ENCODE measurements around the gene FCRLB. TPM values are rescaled to one million over a fixed set of nuclear protein-coding genes. Genes with fewer than 3 reads are reported as not detected.

FCRLB gene
- total and polyA plus RNA-seq, 2 of the 13 experiments (the other 11 are each of a cell fraction or from before 2014, with no cell fraction given): 0.08 to 0.11 TPM

GRCh38 chr1:161730050-161730564 lies 8.8 kb downstream of the FCRLB start:
- 43% methylated on average over 6 of the region's 6 CpGs for WGBS (ENCODE audit: low lambda C conversion rate)
- H3K9ac ChIP-seq (ENCODE audit: insufficient read depth, low read depth, low read length): no peak overlapping the region
- peaks cover 19% of the 10 kb centered on the region for H3K4me1 ChIP-seq (ENCODE audit: insufficient read depth, low read length)
- no peaks in the 10 kb centered on the region for H4K20me1 ChIP-seq (ENCODE audit: insufficient read depth, low read length)
- no peaks in the 10 kb centered on the region for H3K36me3 ChIP-seq (replicated peaks in 1 of 2; ENCODE audit: control insufficient read depth in 1 of 2, insufficient read depth in 2 of 2, low read length in 2 of 2)
- no peaks in the 10 kb centered on the region for H3K9me3 ChIP-seq (ENCODE audit: low read length)
- intact Hi-C loops (cut with micrococcal nuclease; ENCODE audit: unreplicated experiment): no loop called here
- no peak overlapping the region for H3K27ac ChIP-seq (ENCODE audit: extremely low read length, insufficient read depth, low read length)
- no peak for FAIRE-seq
- no TSS peak for BruUV-seq (replicated peaks)
- ChIA-PET CTCF (ENCODE audit: low intra/inter-chr PET ratio, low total read pairs) (no interaction called here), POLR2A (no interaction called here)
- TF ChIP-seq TRAFD1 (CRISPR knock-in tag; IDR thresholded peaks at IDR 0.05; ENCODE audit: borderline replicate concordance) (no peak), ATF7 (IDR thresholded peaks at IDR 0.05) (no peak), ATF7 (CRISPR knock-in tag; IDR thresholded peaks at IDR 0.05) (no peak), BCL3 (CRISPR knock-in tag; IDR thresholded peaks at IDR 0.05) (no peak), HOXA3 (CRISPR knock-in tag; IDR thresholded peaks at IDR 0.05) (no peak)
- no peak overlapping the region for H3K4me2 ChIP-seq (ENCODE audit: low read depth, low read length)
- H3K79me2 ChIP-seq (ENCODE audit: insufficient read depth, low read length): no peaks in the 10 kb centered on the region
- in situ Hi-C loops (cut with HindIII; ENCODE audit: extremely low pct_ligation_motif_present, low pct_unique_long_range_greater_than_20kb): no loop called here
- DNase-seq (ENCODE audit: low spot score): no peak
- no peak for ATAC-seq
- no peak overlapping the region for H3K4me3 ChIP-seq (replicated peaks in 1 of 3; ENCODE audit: insufficient read depth in 1 of 3, low read depth in 2 of 3, low read length in 3 of 3)
- peaks cover 0 to 41% of the 10 kb centered on the region in 2 experiments; a peak in 3 of 5 replicates for H3K27me3 ChIP-seq (ENCODE audit: control insufficient read depth in 1 of 2, insufficient read depth in 2 of 2, low read length in 2 of 2)
- no peak overlapping the region for H2AFZ ChIP-seq (ENCODE audit: low read length)

GRCh38 chr1:161731241-161731640 lies 9.9 kb downstream of the FCRLB start:
- H3K36me3 ChIP-seq (replicated peaks in 1 of 2; ENCODE audit: control insufficient read depth in 1 of 2, insufficient read depth in 2 of 2, low read length in 2 of 2): no peaks in the 10 kb centered on the region
- no peak overlapping the region for H3K27ac ChIP-seq (ENCODE audit: extremely low read length, insufficient read depth, low read length)
- ChIA-PET POLR2A (no interaction called here), CTCF (ENCODE audit: low intra/inter-chr PET ratio, low total read pairs) (no interaction called here)
- intact Hi-C loops (cut with micrococcal nuclease; ENCODE audit: unreplicated experiment) (no loop called here), in situ Hi-C loops (cut with HindIII; ENCODE audit: extremely low pct_ligation_motif_present, low pct_unique_long_range_greater_than_20kb) (no loop called here)
- peaks cover 12% of the 10 kb centered on the region for H3K4me1 ChIP-seq (ENCODE audit: insufficient read depth, low read length)
- H3K4me2 ChIP-seq (ENCODE audit: low read depth, low read length): no peak overlapping the region
- BruUV-seq (replicated peaks): no TSS peak
- no peak overlapping the region for H2AFZ ChIP-seq (ENCODE audit: low read length)
- no peak overlapping the region for H3K9ac ChIP-seq (ENCODE audit: insufficient read depth, low read depth, low read length)
- FAIRE-seq: no peak
- no peak for DNase-seq (ENCODE audit: low spot score)
- peaks cover 0 to 31% of the 10 kb centered on the region in 2 experiments; a peak in 2 of 5 replicates for H3K27me3 ChIP-seq (ENCODE audit: control insufficient read depth in 1 of 2, insufficient read depth in 2 of 2, low read length in 2 of 2)
- H3K79me2 ChIP-seq (ENCODE audit: insufficient read depth, low read length): no peaks in the 10 kb centered on the region
- no peak for ATAC-seq
- H3K4me3 ChIP-seq (replicated peaks in 1 of 3; ENCODE audit: insufficient read depth in 1 of 3, low read depth in 2 of 3, low read length in 3 of 3): no peak overlapping the region
- WGBS (ENCODE audit: low lambda C conversion rate): 30% methylated on average over 6 of the region's 6 CpGs
- H3K9me3 ChIP-seq (ENCODE audit: low read length): no peaks in the 10 kb centered on the region
- H4K20me1 ChIP-seq (ENCODE audit: insufficient read depth, low read length): no peaks in the 10 kb centered on the region
- TF ChIP-seq RFX5 (IDR thresholded peaks at IDR 0.05; ENCODE audit: low read depth, low read length) (no peak), TERF1 (CRISPR knock-in tag; IDR thresholded peaks at IDR 0.05) (no peak), ATAD3A (CRISPR knock-in tag; IDR thresholded peaks at IDR 0.05) (no peak), DBP (CRISPR knock-in tag; IDR thresholded peaks at IDR 0.05; ENCODE audit: not compliant biosample characterization) (no peak), ZFP62 (CRISPR knock-in tag; IDR thresholded peaks at IDR 0.05) (no peak), ZNF597 (CRISPR knock-in tag; IDR thresholded peaks at IDR 0.05) (no peak), AGO1 (IDR thresholded peaks at IDR 0.05; ENCODE audit: low read depth, low read length, poor library complexity, severe bottlenecking) (no peak), EHMT2 (IDR thresholded peaks at IDR 0.05; ENCODE audit: borderline replicate concordance, low read depth, low read length) (no peak)

Data from HepG2 (cell line).